ENCODE data around the gene CD70. TPM values are rescaled to one million over a fixed set of nuclear protein-coding genes. Genes with fewer than 3 reads are reported as not detected.

Gene CD70
- total RNA-seq, 1 experiment from 2014 or later = 1.2 TPM

- Histone ChIP-seq H2AK5ac (ENCODE audit: insufficient read length, low read length) (no peak overlapping the region), H2AFZ (ENCODE audit: low read length) (no peak overlapping the region), H3K18ac (ENCODE audit: insufficient read length, low read depth, low read length) (no peak overlapping the region), H3K9ac (ENCODE audit: extremely low read depth, insufficient read length, low read length) (no peak overlapping the region), H4K5ac (ENCODE audit: insufficient read length, low read depth, low read length) (no peak overlapping the region), H4K20me1 (ENCODE audit: control insufficient read depth, insufficient read depth, insufficient read length) (no peaks in the 10 kb centered on the region), H3K9me3 (ENCODE audit: control insufficient read depth, low read depth, low read length) (no peaks in the 10 kb centered on the region), H3K79me2 (ENCODE audit: insufficient read depth, low read length) (no peaks in the 10 kb centered on the region), H3K4me1 (ENCODE audit: insufficient read depth, low read length) (no peaks in the 10 kb centered on the region), H3K23me2 (ENCODE audit: insufficient read length, low read depth, low read length, poor library complexity, severe bottlenecking) (no peaks in the 10 kb centered on the region), H4K8ac (replicated peaks; ENCODE audit: insufficient read length, low read depth, low read length) (no peak overlapping the region), H2BK15ac (ENCODE audit: low read depth, low read length) (no peak overlapping the region), H3K56ac (ENCODE audit: insufficient read length, low read depth, low read length) (no peak overlapping the region), H3K23ac (ENCODE audit: insufficient read length, low read depth, low read length) (no peak overlapping the region), H3T11ph (ENCODE audit: low read length) (no peak overlapping the region), H2BK5ac (ENCODE audit: insufficient read length, low read length) (no peak overlapping the region), H3K27me3 (ENCODE audit: insufficient read depth, low read length) (no peaks in the 10 kb centered on the region), H4K91ac (ENCODE audit: insufficient read length, low read depth, low read length) (no peak overlapping the region), H2BK120ac (ENCODE audit: low read depth, low read length, poor library complexity, severe bottlenecking) (no peak overlapping the region), H3K4ac (ENCODE audit: low read depth, low read length) (no peak overlapping the region), H3K79me1 (ENCODE audit: insufficient read depth, low read depth, low read length, poor library complexity, severe bottlenecking) (no peaks in the 10 kb centered on the region), H2BK20ac (ENCODE audit: low read depth, low read length, poor library complexity, severe bottlenecking) (no peak overlapping the region), H2BK12ac (ENCODE audit: insufficient read length, low read depth, low read length) (no peak overlapping the region), H3K27ac (ENCODE audit: insufficient read length, low read depth, low read length) (no peak overlapping the region), H3K14ac (ENCODE audit: insufficient read depth, low read length) (no peak overlapping the region), H3K4me2 (ENCODE audit: insufficient read depth, insufficient read length, low read length) (no peak overlapping the region)
- peak; percentile 87 for TF ChIP-seq CTCF (conservative IDR thresholded peaks at IDR 0.05)
- no peaks in the 10 kb centered on the region for H3K4me1 Mint-ChIP-seq
- peaks cover 20% of the 10 kb centered on the region for H3K27me3 Mint-ChIP-seq (ENCODE audit: low read depth)
- WGBS (ENCODE audit: extremely low coverage, insufficient read length, low lambda C conversion rate) = no CpG with 5 or more reads among the region's 12 CpGs
- H3K4me3 Mint-ChIP-seq = no peak overlapping the region
- DNase-seq = peak; percentile 55
- H3K9me3 Mint-ChIP-seq = peaks cover 26 to 59% of the 10 kb centered on the region in 2 experiments
- peaks cover 0 to 8% (median 0%) of the 10 kb centered on the region in 3 experiments; a peak in 3 of 7 replicates for H3K36me3 Mint-ChIP-seq (ENCODE audit: insufficient read depth in 1 of 3, low read depth in 3 of 3)
- no peak overlapping the region for H3K27ac Mint-ChIP-seq
These were observed 41.2 kb upstream of the CD70 start for GRCh38 chr19:6632002-6632621.
